Measurements from ENCODE around the gene TGIF1.

DNA sequence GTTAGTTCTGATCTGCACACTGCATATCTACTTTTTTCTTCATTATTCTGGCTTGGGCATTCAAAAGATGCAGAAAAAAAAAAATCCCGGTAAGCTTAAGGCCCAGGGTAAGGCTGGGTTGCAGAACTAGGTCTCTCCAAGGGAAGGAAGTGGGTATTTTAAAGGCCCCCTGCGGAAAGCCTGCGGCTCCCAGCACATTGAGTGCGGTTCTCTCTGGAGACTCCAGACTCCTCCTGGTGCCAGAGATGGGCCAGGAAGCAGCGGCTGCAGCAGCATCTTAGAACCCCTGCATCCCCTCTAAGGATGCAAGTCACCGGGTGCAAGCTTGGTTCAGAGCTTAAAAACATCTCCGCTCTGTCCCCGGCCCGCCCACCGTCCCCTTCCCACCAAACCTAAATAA, 49.5 kb downstream of the TGIF1 start:
- TF ChIP-seq KDM4B (IDR thresholded peaks at IDR 0.05; ENCODE audit: borderline replicate concordance in 2 of 2, low read depth in 1 of 2), result no peak
- TF ChIP-seq, protein P1, sequence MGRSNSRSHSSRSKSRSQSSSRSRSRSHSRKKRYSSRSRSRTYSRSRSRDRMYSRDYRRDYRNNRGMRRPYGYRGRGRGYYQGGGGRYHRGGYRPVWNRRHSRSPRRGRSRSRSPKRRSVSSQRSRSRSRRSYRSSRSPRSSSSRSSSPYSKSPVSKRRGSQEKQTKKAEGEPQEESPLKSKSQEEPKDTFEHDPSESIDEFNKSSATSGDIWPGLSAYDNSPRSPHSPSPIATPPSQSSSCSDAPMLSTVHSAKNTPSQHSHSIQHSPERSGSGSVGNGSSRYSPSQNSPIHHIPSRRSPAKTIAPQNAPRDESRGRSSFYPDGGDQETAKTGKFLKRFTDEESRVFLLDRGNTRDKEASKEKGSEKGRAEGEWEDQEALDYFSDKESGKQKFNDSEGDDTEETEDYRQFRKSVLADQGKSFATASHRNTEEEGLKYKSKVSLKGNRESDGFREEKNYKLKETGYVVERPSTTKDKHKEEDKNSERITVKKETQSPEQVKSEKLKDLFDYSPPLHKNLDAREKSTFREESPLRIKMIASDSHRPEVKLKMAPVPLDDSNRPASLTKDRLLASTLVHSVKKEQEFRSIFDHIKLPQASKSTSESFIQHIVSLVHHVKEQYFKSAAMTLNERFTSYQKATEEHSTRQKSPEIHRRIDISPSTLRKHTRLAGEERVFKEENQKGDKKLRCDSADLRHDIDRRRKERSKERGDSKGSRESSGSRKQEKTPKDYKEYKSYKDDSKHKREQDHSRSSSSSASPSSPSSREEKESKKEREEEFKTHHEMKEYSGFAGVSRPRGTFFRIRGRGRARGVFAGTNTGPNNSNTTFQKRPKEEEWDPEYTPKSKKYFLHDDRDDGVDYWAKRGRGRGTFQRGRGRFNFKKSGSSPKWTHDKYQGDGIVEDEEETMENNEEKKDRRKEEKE (IDR thresholded peaks at IDR 0.05; ENCODE audit: borderline replicate concordance in 1 of 2, control insufficient read depth in 1 of 2, low read depth in 2 of 2, low read length in 1 of 2), result no peak
- TF ChIP-seq MYC (IDR thresholded peaks at IDR 0.05; ENCODE audit: low read depth, low read length), result no peak
- TF ChIP-seq MYC (CRISPR knock-in tag; IDR thresholded peaks at IDR 0.05; ENCODE audit: borderline replicate concordance, low read depth), result no peak
- TF ChIP-seq RBM34 (IDR thresholded peaks at IDR 0.05; ENCODE audit: borderline replicate concordance, insufficient read depth, low read length), result no peak
- no peak for TF ChIP-seq TCF7L2 (IDR thresholded peaks at IDR 0.05; ENCODE audit: low read depth, low read length)
- TF ChIP-seq SRF (CRISPR knock-in tag; IDR thresholded peaks at IDR 0.05), result no peak
- no peak for TF ChIP-seq ZNF668 (CRISPR knock-in tag; IDR thresholded peaks at IDR 0.05)
- TF ChIP-seq CEBPG (CRISPR knock-in tag; IDR thresholded peaks at IDR 0.05), result no peak
- TF ChIP-seq CEBPG (tag; conservative IDR thresholded peaks at IDR 0.05 in 1 of 2, IDR thresholded peaks at IDR 0.05 in 1 of 2), result no peak
- TF ChIP-seq KLF10 (CRISPR knock-in tag; IDR thresholded peaks at IDR 0.05), result no peak

Measured in K562 (cell line).